Stimulated activated CD4-positive, alpha-beta T cell treated with anti-CD3 and anti-CD28 coated beads, Interleukin-12 subunit alpha, Interleukin-12 subunit beta, amount 100 ng/mL, for 48 hours (primary cell): ENCODE results near the gene ADGRV1.
A peak's percentile ranks its signal among the peaks of the same experiment; 100 is the strongest.
"Not testable (repeated sequence)": the region's sequence is repeated elsewhere in the genome, so short reads cannot be mapped to it uniquely, and the experiment has no call there.

Experiments
- DNase-seq, 3 donors: peaks; one replicate each; pipeline ENCODE4 v3.0.0-alpha.2; 2020; ENCODE audit warnings: low read depth in 2 of 3, low spot score in 1 of 3

The ADGRV1 gene

DNA sequence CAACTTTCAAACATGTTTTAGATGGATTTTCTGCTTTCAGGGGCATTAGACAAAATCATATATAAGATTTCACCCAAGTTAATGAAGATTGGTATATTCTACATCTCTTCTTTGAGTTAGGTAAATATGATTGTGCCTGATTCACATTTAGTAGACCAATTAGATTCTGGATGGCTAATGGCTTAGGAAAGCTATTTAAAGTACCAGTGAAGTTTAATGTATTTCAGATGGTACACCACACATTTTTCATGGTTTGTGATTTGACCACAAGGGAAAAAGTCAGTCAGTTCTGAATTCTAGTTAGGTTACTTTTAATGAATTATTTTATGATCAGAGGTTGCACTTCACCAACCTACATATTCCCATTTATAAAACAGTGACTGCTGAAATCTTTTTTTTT lies 409.7 kb downstream of the ADGRV1 start:
- DNase-seq = peak in 1 of 3 donors; percentile 20

DNA sequence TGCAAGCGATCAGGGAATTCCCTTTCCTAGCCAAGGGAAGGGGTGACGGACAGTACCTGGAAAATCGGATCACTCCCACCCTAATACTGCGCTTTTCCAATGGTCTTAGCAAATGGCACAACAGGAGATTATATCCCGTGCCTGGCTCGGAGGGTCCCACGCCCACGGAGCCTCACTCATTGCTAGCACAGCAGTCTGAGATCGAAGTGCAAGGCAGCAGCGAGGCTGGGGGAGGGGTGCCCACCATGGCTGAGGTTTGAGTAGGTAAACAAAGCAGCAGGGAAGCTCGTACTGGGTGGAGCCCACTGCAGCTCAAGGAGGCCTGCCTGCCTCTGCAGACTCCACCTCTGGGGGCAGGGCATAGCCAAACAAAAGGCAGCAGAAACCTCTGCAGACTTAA lies 411.3 kb downstream of the ADGRV1 start:
- not testable (repeated sequence) for DNase-seq

DNA sequence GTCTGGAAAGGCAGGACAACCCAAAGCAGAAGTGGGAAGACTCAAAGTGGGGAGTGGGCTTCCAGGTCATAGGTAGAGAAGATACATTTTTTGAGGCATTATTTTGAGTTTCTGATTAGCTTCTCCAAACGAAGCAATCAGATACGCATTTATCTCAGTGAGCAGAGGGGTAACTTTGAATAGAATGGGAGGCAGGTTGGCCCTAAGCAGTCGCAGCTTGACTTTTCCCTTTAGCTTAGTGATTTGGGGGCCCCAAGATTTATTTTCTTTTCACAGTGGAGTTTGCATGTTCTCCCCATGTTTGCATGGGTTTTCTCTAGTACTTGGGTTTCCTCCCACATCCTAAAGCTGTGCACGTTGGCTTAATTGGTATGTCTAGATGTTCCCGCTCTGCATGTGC lies 422.6 kb downstream of the ADGRV1 start:
- DNase-seq = no peak

DNA sequence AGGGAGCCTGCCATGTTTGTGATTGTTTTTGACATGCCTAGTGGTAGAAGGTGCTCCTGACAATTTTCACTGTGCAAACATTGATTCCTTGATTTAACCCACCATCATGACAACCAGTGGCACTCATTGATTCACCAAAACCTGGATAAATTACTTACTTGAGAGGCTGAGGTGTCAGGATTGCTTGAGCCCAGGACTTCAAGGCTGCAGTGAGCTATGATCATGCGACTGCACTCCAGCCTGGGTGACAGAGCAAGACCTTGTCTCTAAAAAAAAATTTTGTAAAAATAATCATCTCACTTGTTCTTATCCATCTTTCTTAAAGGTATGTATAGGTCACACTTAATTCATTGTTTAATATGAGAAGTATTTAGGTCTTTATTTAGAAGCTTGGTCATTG lies 423.2 kb downstream of the ADGRV1 start:
- no peak for DNase-seq

DNA sequence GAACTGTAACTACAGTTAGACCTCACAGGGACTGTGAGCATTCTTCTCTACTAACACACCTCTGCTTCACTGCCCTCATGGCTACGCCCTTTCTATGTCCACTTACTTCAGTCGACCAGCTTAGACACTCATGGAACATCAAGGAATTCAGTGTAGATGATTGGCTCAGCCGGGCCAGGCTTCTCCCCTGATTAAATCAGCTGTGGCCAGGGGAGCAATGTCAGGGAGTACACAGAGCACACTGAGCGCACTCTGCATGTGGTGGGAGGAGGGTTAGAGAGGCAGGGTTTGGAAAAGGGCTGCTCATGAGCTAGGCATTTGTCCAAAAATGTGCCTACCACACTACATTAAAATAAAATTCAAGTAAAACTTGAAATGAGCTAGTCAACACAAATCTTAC lies 424.0 kb downstream of the ADGRV1 start:
- no peak for DNase-seq

DNA sequence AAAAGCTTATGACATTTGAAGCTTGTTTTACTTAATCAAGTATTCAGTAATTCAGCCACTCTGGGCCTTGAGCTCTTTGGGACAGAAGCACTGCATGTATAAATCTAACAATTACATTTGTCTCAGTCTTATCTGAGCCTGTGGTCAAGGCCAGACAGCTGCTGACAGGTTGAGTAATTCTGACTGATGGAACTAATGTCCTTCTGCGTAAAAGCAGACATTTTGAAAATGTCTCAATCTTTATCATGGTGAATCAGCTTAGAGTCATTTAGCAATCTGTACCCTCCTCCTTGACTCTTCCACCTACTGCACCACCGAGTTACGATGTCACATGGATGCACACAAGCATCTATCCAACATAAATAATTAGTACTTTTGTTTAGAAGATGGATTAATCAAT lies 424.6 kb downstream of the ADGRV1 start:
- DNase-seq = no peak

DNA sequence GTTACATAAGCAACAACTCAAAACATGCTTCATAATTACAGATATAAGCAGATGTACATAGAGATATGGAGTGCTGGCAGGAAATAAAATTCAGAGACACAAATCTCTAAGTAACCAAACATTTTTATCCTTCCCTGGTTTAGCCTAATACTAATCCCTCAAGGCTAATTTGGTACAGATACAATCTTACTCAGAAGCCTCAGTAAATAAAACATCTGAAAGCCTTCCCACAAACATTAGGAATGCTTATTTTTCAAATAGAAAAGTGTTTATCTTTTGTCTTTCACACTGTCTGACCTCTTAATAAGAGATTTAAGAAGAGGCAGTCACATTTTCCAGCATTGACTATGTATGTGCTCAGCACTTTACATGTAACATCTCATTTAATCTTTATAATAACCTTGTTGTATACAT lies 425.1 kb downstream of the ADGRV1 start:
- DNase-seq = no peak

DNA sequence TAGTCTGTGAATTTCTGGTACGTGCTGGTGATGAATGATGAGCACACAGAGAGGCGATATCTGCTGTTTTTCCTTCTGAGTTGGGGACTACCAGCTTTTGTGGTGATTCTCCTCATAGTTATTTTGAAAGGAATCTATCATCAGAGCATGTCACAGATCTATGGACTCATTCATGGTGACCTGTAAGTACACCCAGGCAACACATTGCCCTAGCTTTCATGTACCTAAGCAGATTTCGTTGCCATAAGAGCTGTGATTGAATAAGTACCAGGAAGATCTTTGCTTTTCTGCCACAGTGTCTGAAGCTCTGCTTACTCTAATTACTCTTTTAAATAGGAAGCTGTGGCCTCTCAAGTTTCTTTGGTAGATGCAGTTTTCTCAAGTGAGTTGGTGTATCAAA lies 426.7 kb downstream of the ADGRV1 start:
- DNase-seq = no peak

DNA sequence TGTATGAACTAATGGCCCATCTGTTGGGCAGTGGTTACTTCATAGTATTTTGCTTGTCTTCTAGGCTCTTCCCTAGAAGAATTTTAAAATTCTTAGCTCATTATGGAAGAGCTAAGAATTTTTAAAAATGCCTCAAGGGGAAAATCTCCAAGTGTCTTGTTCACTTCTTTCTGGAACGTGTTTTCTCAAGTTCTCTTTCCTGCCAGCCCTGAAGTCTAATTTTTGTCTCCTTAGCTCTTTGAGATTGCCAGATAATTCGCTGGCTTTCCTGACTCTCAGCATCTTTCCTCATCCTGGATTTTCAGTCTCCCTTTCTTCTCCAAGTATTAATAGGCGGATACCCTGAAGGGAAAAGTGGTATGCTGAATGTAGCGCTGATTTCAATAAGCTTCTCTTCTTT lies 429.1 kb downstream of the ADGRV1 start:
- DNase-seq = no peak

DNA sequence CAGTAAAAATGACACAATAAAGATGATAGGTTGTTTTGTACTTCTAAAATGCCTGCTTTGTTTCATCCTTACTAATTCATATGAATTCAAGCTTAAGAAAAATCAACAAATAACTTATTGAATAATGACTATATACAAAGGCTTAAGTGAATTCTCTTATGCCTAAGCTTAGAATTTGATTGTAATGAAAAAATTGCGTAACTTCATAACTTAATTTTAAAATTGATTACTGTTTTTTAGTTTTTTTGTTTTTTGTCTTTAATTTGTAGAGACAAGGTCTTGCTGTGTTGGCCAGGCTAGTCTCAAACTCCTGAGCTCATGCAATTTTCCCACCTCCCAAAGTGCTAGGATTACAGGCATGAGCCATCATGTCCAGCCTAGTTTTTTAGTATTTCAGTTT lies 432.6 kb downstream of the ADGRV1 start:
- no peak for DNase-seq

DNA sequence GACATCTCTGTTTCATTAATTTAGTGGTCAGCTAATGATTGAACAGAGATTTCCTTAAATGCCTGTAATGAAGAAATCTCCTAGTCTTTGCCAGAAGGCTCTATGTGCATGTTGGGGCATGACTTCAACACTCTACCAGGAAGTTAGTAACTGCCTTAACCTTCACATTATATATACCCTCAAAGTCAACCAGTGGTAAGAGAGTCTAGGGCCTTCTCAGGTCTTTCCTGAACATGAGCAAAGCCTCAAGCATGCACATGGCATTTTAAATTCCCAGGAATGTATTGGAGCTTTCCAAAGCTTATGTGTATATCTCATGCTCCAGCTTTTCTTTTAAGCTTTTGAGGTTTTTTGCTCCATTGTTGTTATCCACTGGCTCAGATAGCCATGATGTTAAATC lies 436.2 kb downstream of the ADGRV1 start:
- DNase-seq = no peak

DNA sequence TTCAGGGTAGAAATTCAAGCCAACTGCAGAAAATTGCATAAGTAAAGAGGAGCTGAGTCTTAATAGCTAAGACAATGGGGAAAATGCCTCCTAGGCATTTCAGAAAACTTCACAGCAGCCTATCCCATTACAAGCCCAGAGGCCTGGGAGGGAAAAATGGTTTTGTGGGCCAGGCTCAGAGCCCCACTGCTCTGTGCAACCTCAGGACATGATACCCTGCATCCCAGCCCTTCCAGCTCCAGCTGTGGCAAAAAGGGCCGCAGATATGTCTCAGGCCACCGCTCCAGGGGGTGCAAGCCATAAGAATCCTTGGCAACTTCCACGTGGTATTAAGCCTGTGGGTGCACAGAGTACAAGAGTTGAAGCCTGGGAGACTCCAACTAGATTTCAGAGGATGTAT lies 437.5 kb downstream of the ADGRV1 start:
- no peak for DNase-seq

DNA sequence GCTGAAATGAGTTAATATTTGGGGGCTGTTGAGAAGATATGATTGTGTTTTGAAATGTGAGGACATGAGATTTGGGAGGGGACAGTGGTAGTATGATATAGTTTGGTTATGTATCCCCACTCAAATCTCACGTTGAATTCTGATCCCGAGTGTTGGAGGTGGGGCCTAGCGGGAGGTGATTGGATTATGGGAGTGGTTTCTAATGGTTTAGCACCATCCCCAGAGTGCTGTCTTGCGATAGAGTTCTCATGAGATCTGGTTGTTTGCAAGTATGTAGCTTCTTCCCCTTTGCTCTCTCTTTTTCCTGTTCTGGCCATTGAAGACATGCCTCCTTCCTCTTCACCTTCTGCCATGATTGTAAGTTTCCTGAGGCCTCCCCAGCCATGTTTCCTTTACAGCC lies 438.5 kb downstream of the ADGRV1 start:
- no peak for DNase-seq

DNA sequence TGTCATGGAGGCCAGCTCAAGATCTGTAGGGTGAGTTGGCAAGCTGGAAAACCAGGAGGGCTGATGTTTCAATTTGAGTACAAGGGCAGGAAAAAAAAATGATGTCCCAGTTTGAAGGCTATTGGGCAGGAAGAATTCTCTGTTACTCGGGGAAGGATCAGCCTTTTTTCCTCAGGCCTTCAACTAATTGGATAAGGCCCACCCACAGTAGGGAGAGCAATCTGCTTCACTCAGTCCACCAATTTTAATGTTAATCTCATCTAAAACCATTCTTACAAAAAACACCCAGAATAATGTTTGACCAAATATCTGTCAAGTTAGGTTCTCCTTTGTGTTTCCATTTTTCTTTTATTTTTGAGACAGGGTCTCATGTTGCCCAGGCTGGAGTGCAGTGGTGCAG lies 442.1 kb downstream of the ADGRV1 start:
- DNase-seq = no peak

DNA sequence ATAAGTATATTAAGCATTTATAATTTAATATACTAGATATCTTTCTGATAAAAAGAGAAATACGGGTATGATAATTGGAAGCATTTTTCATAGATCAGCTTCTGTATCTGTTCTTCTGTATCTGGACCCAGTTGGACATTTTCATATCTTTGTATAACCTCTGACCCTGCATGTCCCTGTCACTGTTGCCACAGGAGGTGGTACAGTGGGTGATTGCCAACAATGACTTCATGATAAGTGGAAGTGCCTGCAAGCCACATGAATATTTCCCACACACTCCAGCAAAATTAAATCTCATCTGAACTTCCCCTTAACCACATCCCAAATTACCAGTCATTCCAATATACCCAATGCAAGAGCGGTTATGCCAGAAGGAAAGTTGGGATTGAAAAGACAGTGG lies 448.1 kb downstream of the ADGRV1 start:
- no peak for DNase-seq

DNA sequence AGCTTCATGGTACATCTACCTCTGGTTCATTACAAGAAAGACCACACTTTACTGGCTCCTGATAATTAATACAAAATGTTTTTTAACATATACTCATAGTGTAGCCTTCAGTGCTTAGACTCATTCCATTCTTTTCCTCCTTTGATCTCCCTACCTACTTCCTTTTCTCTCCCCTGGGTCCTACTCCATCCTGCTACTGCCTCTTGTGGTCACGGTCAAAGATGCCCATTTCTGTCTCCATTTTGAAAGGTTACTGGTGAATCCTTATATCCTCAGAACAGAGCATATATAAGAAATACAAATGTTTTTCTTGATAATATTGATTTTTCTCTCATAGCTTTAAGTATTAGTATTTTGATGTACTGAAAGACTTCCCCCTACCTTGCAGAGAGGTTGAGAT lies 448.7 kb downstream of the ADGRV1 start:
- DNase-seq = no peak

DNA sequence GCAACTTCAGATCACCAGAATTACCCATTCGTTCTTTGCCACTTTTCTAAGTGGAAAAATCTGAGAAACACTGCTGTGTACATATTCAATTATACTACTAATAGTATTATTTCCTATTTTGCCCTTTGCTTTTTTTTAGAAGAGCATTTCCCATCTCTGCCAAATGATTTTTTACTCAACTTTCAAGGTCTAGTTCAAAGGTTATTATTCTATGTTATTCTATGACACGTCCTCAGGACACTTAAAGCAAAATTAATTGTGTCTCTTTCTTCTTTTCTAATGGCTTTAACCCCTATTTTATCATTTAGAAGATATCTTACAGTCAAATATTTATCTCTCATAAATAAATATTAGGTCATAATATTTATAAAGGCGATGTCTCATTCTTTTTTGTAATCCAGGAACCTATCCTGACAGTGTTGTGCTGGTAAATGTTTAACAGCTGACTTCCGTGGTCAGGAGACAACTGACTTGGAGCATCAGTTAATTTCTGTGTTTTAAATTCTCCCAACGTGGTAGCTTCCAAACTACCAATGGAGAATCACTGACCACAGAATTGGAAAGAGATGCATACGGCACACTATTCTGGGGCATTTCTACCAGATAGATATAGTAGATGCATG lies 449.3 kb downstream of the ADGRV1 start:
- no peak for DNase-seq

DNA sequence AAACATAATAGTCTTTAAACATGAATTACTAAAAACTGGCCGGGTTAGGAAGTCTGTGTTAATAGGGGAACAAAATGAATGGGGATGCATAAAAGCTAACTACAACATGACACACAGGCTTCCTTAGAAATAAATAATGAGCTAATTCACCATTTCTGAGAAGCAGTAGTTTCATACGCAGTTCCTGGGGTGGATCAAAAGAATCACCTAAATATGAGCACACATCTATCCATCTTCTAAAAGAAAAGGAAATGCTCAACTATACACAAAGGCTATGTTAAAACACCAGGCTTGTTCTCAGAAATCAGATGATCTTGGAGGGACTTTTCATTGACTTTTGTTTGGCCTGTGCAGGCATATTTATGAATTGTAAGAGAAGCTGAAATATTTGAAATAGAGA lies 451.5 kb downstream of the ADGRV1 start:
- DNase-seq = no peak

DNA sequence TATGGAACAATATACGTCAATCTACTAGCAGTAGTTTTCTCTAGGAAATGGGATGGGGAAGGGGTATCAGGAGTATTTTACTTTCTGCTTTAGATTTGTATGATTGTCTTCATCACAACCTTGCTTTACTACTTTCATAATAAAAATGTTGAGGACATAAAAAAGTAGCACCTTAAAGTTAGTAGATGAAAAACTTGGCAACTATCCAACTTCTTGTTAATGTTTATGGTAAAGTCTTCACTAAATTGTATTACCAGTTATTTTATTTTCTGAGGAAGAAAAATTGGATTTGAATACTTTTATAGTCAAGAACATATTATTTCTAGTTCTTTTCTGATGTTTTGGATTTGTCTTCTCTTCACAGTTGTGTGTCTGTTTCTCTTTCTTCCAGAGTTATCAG lies 452.4 kb downstream of the ADGRV1 start:
- DNase-seq = no peak

DNA sequence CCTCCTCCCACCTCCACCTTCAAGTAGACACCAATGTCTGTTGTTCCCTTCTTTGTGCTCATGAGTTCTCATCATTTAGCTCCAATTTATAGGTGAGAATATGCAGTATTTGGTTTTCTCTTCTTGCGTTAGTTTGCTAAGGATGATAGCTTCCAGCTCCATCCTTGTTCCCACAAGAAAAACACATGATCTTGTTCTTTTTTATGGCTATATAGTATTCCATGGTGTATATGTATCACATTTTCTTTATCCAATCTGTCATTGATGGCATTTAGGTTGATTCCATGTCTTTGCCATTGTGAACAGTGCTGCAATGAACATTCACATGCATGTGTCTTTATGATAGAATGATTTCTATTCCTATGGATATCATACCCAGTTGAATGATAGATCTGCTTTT lies 454.3 kb downstream of the ADGRV1 start:
- DNase-seq = not testable (repeated sequence)

DNA sequence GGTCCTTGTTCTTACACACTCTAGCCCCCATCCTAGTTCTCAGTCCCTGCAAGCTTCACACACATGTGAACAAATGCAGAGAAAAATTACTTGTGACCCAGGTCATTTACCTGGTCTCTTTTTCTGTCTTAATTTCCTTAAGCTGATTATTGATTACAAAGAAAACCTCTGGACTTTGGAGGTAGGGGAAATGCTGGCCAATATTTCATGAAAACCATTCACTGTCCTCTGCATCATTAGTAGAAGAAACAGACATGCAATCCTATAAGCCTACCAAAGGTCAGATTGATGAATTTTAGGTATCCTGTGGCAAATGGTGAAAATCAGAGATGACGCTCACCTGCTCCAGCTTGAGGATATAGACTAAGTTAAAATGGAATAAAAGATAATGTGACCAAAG lies 457.7 kb downstream of the ADGRV1 start:
- DNase-seq = no peak

DNA sequence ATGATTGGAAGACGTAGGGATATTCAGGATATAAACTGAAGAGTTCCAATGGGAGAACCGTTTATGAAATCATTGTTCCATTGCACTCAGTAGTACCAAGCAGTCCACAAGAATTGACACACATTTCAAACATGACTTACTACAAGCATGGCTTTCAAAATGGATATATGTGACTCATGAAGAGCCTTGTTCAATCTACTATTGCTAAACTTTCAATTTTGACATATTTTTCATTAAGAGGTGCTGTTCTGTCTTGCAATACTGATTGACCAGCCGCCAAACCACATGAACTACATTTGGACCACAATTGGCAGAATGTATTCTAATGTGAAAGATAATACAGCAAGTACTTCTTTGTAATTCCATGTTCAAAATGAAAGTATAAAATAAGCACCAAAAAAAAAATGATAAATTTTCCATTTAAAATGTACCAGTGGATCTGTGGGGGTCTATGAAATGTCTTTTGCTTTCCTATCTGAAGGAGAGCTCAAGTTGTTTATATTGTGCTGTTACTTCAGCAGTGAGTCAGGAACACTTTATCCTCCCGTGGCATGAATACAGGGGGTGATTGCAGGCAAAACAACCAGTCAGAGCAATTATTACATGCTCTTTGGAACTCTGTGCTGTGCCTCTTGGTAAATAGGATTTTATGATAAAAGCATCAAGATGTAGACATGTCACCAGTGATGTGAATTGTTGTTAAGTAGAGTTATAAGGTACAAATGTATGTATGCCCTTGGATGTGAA lies 458.5 kb downstream of the ADGRV1 start:
- no peak for DNase-seq

DNA sequence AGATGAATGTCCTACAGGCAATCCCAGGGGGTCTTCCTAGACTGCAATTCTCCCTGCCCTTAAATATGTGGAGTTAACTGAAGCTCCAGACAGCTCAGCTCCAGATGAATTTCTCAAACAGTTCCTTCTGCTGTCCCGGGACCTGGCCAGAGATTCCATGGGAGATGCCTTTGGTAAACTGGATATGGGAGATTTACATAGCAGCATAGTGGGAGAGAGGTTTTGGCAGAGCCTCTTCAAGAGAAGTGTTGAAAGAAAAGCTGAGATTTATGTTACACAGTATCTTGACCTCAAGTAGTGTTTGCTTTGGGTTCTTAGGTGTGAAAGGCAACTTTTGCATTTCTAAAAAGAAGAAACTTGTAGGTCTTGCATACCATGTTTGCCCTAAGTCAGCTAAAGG lies 459.6 kb downstream of the ADGRV1 start:
- no peak for DNase-seq
